RWPE2 (cell line): Measurements from ENCODE around the gene OR10A4.

Experiments
- ATAC-seq: fragments of 200-7000 bp; cut with Tn5 transposase; 3 replicates; pipeline ENCODE4 v1.9.1; 2021; ENCODE audit warnings: low read depth
- DNase-seq: peaks from one replicate; pipeline ENCODE4 v3.0.0-alpha.2; 2020; ENCODE audit warnings: low spot score
- H3K27ac ChIP-seq: fragments of 450-650 bp; 2 replicates; pipeline ENCODE4 v1.5.1; 2017; ENCODE audit warnings: mild to moderate bottlenecking; ENCODE audit not compliant: poor library complexity, severe bottlenecking
- H3K27me3 ChIP-seq: fragments of 250-450 bp; sonication (Bioruptor Pico); 2 replicates; pipeline ENCODE4 v1.5.1; 2021; ENCODE audit warnings: mild to moderate bottlenecking, moderate library complexity; ENCODE audit not compliant: insufficient read depth, poor library complexity, severe bottlenecking
- H3K36me3 ChIP-seq: fragments of 250-450 bp; sonication (Bioruptor Pico); 2 replicates; pipeline ENCODE4 v1.5.1; 2020; ENCODE audit warnings: low read depth, mild to moderate bottlenecking, moderate library complexity
- H3K4me1 ChIP-seq: fragments of 250-450 bp; sonication (Bioruptor Pico); 2 replicates; pipeline ENCODE4 v1.5.1; 2021; ENCODE audit warnings: mild to moderate bottlenecking, moderate library complexity; ENCODE audit not compliant: insufficient read depth, poor library complexity, severe bottlenecking
- H3K4me3 ChIP-seq: fragments of 250-450 bp; sonication (Bioruptor Pico); 2 replicates; pipeline ENCODE4 v1.5.1; 2021; ENCODE audit warnings: mild to moderate bottlenecking, moderate library complexity; ENCODE audit not compliant: severe bottlenecking
- H3K9me3 ChIP-seq: fragments of 250-450 bp; sonication (Bioruptor Pico); 2 replicates; pipeline ENCODE4 v1.5.1; 2021; ENCODE audit warnings: mild to moderate bottlenecking, moderate library complexity; ENCODE audit not compliant: severe bottlenecking
- CTCF ChIP-seq: fragments of 450-650 bp; IDR thresholded peaks from one replicate; pipeline ENCODE4 v1.5.1; 2017; ENCODE audit warnings: mild to moderate bottlenecking, moderate library complexity; ENCODE audit not compliant: poor library complexity, severe bottlenecking

OR10A4 gene

GRCh38 chr11:6889835-6890234 lies 13.4 kb downstream of the OR10A4 start:
- Histone ChIP-seq H3K9me3 (no peaks in the 10 kb centered on the region), H3K27ac (no peak overlapping the region), H3K27me3 (no peaks in the 10 kb centered on the region), H3K4me3 (no peak overlapping the region), H3K4me1 (no peaks in the 10 kb centered on the region), H3K36me3 (no peaks in the 10 kb centered on the region)
- ATAC-seq: no peak
- no peak for TF ChIP-seq CTCF
- no peak for DNase-seq

GRCh38 chr11:6892400-6892799 lies 16.0 kb downstream of the OR10A4 start, which contains the start of gene OR2D2:
Gene OR2D2 (minus strand): TSS chr11:6892500. CDS start chr11:6892500, 0 bp downstream.
- TF ChIP-seq CTCF: no peak
- no peaks in the 10 kb centered on the region for H3K27me3 ChIP-seq
- H3K9me3 ChIP-seq: no peaks in the 10 kb centered on the region
- no peak for DNase-seq
- H3K36me3 ChIP-seq: no peaks in the 10 kb centered on the region
- no peaks in the 10 kb centered on the region for H3K4me1 ChIP-seq
- H3K27ac ChIP-seq: no peak within 1 kb of the TSS
- H3K4me3 ChIP-seq: no peak within 1 kb of the TSS
- ATAC-seq: no peak

GRCh38 chr11:6894097-6894496 lies 17.7 kb downstream of the OR10A4 start:
- DNase-seq (no peak), ATAC-seq (0 out of 3 replicates have a peak, but pooled peaks have one; percentile 29)
- no peaks in the 10 kb centered on the region for H3K27me3 ChIP-seq
- TF ChIP-seq CTCF: no peak
- H3K4me1 ChIP-seq: no peaks in the 10 kb centered on the region
- no peaks in the 10 kb centered on the region for H3K9me3 ChIP-seq
- H3K36me3 ChIP-seq: no peaks in the 10 kb centered on the region
- H3K4me3 ChIP-seq: no peak overlapping the region
- H3K27ac ChIP-seq: no peak overlapping the region

GRCh38 chr11:6895010-6895409 lies 18.6 kb downstream of the OR10A4 start:
- no peaks in the 10 kb centered on the region for H3K27me3 ChIP-seq
- no peaks in the 10 kb centered on the region for H3K9me3 ChIP-seq
- no peaks in the 10 kb centered on the region for H3K4me1 ChIP-seq
- no peaks in the 10 kb centered on the region for H3K36me3 ChIP-seq
- TF ChIP-seq CTCF: no peak
- DNase-seq (no peak), ATAC-seq (no peak)
- no peak overlapping the region for H3K27ac ChIP-seq
- H3K4me3 ChIP-seq: no peak overlapping the region

GRCh38 chr11:6898911-6899310 lies 22.5 kb downstream of the OR10A4 start:
- no peak overlapping the region for H3K4me3 ChIP-seq
- no peak for TF ChIP-seq CTCF
- no peaks in the 10 kb centered on the region for H3K27me3 ChIP-seq
- no peak overlapping the region for H3K27ac ChIP-seq
- DNase-seq (no peak), ATAC-seq (no peak)
- H3K36me3 ChIP-seq: no peaks in the 10 kb centered on the region
- H3K4me1 ChIP-seq: no peaks in the 10 kb centered on the region
- no peaks in the 10 kb centered on the region for H3K9me3 ChIP-seq
